Hepatocyte (in vitro differentiated cells): ENCODE data around the gene ACYP2. TPM values are rescaled to one million over a fixed set of nuclear protein-coding genes. Genes with fewer than 3 reads are reported as not detected.
A peak's percentile ranks its signal among the peaks of the same experiment; 100 is the strongest.
"Not testable (repeated sequence)": the region's sequence is repeated elsewhere in the genome, so short reads cannot be mapped to it uniquely, and the experiment has no call there.

Experiments
- DNase-seq: peaks from one replicate; pipeline ENCODE4 v3.0.0-alpha.2; 2016; ENCODE audit warnings: low spot score
- H2AFZ ChIP-seq: fragments of 200-600 bp; sonication (generic); 2 replicates; pipeline ENCODE4 v1.6.0; 2016; ENCODE audit warnings: antibody characterized with exemption, mild to moderate bottlenecking
- H3K27ac ChIP-seq: fragments of 200-600 bp; sonication (generic); 2 replicates; pipeline ENCODE4 v1.5.1; 2016; ENCODE audit warnings: mild to moderate bottlenecking
- H3K27me3 ChIP-seq: fragments of 200-600 bp; sonication (generic); 2 replicates; pipeline ENCODE4 v1.6.1; 2016
- H3K36me3 ChIP-seq: fragments of 200-600 bp; sonication (generic); replicated peaks from 2 replicates; pipeline ENCODE4 v1.5.1; 2016; ENCODE audit warnings: low read depth; ENCODE audit not compliant: insufficient read depth
- H3K4me1 ChIP-seq: fragments of 200-600 bp; sonication (generic); 2 replicates; pipeline ENCODE4 v1.5.1; 2016; ENCODE audit warnings: mild to moderate bottlenecking, moderate library complexity; ENCODE audit not compliant: insufficient read depth
- H3K4me2 ChIP-seq: fragments of 200-600 bp; sonication (generic); 2 replicates; pipeline ENCODE4 v1.6.0; 2016
- H3K4me3 ChIP-seq: fragments of 200-600 bp; sonication (generic); 2 replicates; pipeline ENCODE4 v1.5.1; 2016; ENCODE audit warnings: mild to moderate bottlenecking
- H3K79me2 ChIP-seq: fragments of 200-600 bp; sonication (generic); 2 replicates; pipeline ENCODE4 v1.6.0; 2017; ENCODE audit warnings: mild to moderate bottlenecking
- H3K9me2 ChIP-seq: fragments of 200-600 bp; sonication (generic); replicated peaks from 2 replicates; pipeline ENCODE4 v1.6.0; 2017; ENCODE audit warnings: mild to moderate bottlenecking; ENCODE audit not compliant: insufficient read depth
- H3K9me3 ChIP-seq: fragments of 200-600 bp; sonication (generic); 2 replicates; pipeline ENCODE4 v1.5.1; 2016; ENCODE audit warnings: low read depth, mild to moderate bottlenecking
- H4K20me1 ChIP-seq: fragments of 200-600 bp; sonication (generic); 2 replicates; pipeline ENCODE4 v1.6.0; 2016; ENCODE audit warnings: mild to moderate bottlenecking; ENCODE audit not compliant: insufficient read depth, poor library complexity, severe bottlenecking
- CTCF ChIP-seq: fragments of 200-600 bp; sonication (generic); IDR thresholded peaks from 2 replicates; pipeline ENCODE4 v1.5.1; 2016; ENCODE audit warnings: antibody characterized with exemption, mild to moderate bottlenecking; ENCODE audit not compliant: poor library complexity
- EZH2 ChIP-seq: fragments of 200-600 bp; sonication (generic); IDR thresholded peaks from 2 replicates; pipeline ENCODE4 v1.6.1; 2016; ENCODE audit warnings: antibody characterized with exemption, mild to moderate bottlenecking, borderline replicate concordance
- EZH2phosphoT487 ChIP-seq: fragments of 200-600 bp; sonication (generic); IDR thresholded peaks from one replicate; pipeline ENCODE4 v1.6.1; 2018; ENCODE audit warnings: antibody characterized with exemption, mild to moderate bottlenecking, low read depth, moderate library complexity; ENCODE audit not compliant: unreplicated experiment, severe bottlenecking
- WGBS: methylation state at CpG from one replicate; pipeline ENCODE4 v1.1.6; 2016; ENCODE audit warnings: low lambda C conversion rate; ENCODE audit errors: missing lambda C conversion rate; 5-methylcytosine and 5-hydroxymethylcytosine counted together
- polyA plus RNA-seq: library from polyadenylated mRNA; unstranded; fragments of >200 nt; fragmentation: Nextera tagmentation; extraction: Ambion mirVana; gene quantifications from 2 replicates; pipeline ENCODE4 v1.2.1, GENCODE V29; 2016
- total RNA-seq: library from RNA; depleted of rRNA; stranded (reverse); fragments of >200 nt; gene quantifications from 2 replicates; pipeline ENCODE4 v1.2.3, GENCODE V29; 2014

The ACYP2 gene
- total and polyA plus RNA-seq, 2 experiments from 2014 or later, result 22.5 to 30.9 TPM

GRCh38 chr2:54109848-54110247 lies 5.6 kb upstream of the ACYP2 start:
- TF ChIP-seq EZH2phosphoT487, result no peak
- TF ChIP-seq CTCF, result no peak
- no peak for DNase-seq
- H3K9me2 ChIP-seq, result no peaks in the 10 kb centered on the region
- H3K27ac ChIP-seq, result no peak overlapping the region
- 94% methylated on average over 3 of the region's 3 CpGs for WGBS
- peaks cover 2% of the 10 kb centered on the region for H3K79me2 ChIP-seq
- H3K4me1 ChIP-seq, result peaks cover 5% of the 10 kb centered on the region
- no peak overlapping the region for H3K4me3 ChIP-seq
- H2AFZ ChIP-seq, result no peak overlapping the region
- H3K4me2 ChIP-seq, result no peak overlapping the region
- H4K20me1 ChIP-seq, result no peaks in the 10 kb centered on the region
- no peaks in the 10 kb centered on the region for H3K9me3 ChIP-seq
- no peaks in the 10 kb centered on the region for H3K36me3 ChIP-seq
- no peaks in the 10 kb centered on the region for H3K27me3 ChIP-seq

- H3K27ac ChIP-seq, result peak overlapping the region; percentile 100
- H3K79me2 ChIP-seq, DNase-seq, H4K20me1 ChIP-seq, H3K36me3 ChIP-seq, H3K9me3 ChIP-seq, H3K4me1 ChIP-seq, H3K27me3 ChIP-seq, H3K9me2 ChIP-seq: not testable (repeated sequence)
- 79% methylated on average over 6 of the region's 6 CpGs for WGBS
- H3K4me2 ChIP-seq, result peak overlapping the region; percentile 69
- H3K4me3 ChIP-seq, result peak overlapping the region; percentile 50
- peak overlapping the region; percentile 85 for H2AFZ ChIP-seq
Measured at GRCh38 chr2:54114479-54114878, 936 bp upstream of the ACYP2 start.

GRCh38 chr2:54114936-54115283 lies 505 bp upstream of the ACYP2 start:
- H3K4me1 ChIP-seq, result peaks cover 6% of the 10 kb centered on the region
- no peak for TF ChIP-seq CTCF
- no peak for TF ChIP-seq EZH2phosphoT487
- no peak for TF ChIP-seq EZH2
- H3K27ac ChIP-seq, result peak overlapping the region; percentile 100
- no peaks in the 10 kb centered on the region for H3K9me2 ChIP-seq
- H3K36me3 ChIP-seq, result no peaks in the 10 kb centered on the region
- no peak for DNase-seq
- no peaks in the 10 kb centered on the region for H3K27me3 ChIP-seq
- H3K4me3 ChIP-seq, result peak overlapping the region; percentile 50
- no peaks in the 10 kb centered on the region for H4K20me1 ChIP-seq
- H3K9me3 ChIP-seq, result no peaks in the 10 kb centered on the region
- H3K79me2 ChIP-seq, result peaks cover 2% of the 10 kb centered on the region
- H3K4me2 ChIP-seq, result peak overlapping the region; percentile 69
- peak overlapping the region; percentile 85 for H2AFZ ChIP-seq
- 46% methylated on average over 3 of the region's 3 CpGs for WGBS

- DNase-seq, result peak; percentile 28
- not testable (repeated sequence) for H3K36me3 ChIP-seq, H3K4me3 ChIP-seq, H3K79me2 ChIP-seq, H3K27me3 ChIP-seq, H4K20me1 ChIP-seq, H3K9me2 ChIP-seq, H3K4me1 ChIP-seq, H3K9me3 ChIP-seq
- Histone ChIP-seq H3K27ac (peak overlapping the region; percentile 100), H2AFZ (peak overlapping the region; percentile 59), H3K4me2 (peak overlapping the region; percentile 69)
- WGBS, result 96% methylated on average over 10 of the region's 10 CpGs
Measured at GRCh38 chr2:54116598-54116997, 1.2 kb downstream of the ACYP2 start.

GRCh38 chr2:54120950-54121349 lies 5.5 kb downstream of the ACYP2 start:
- Histone ChIP-seq H2AFZ (no peak overlapping the region), H3K27ac (peak overlapping the region; percentile 39), H3K36me3 (no peaks in the 10 kb centered on the region), H3K9me3 (no peaks in the 10 kb centered on the region), H4K20me1 (no peaks in the 10 kb centered on the region), H3K4me1 (peaks cover 14% of the 10 kb centered on the region), H3K4me3 (no peak overlapping the region), H3K27me3 (no peaks in the 10 kb centered on the region), H3K4me2 (no peak overlapping the region), H3K9me2 (no peaks in the 10 kb centered on the region), H3K79me2 (no peaks in the 10 kb centered on the region)
- DNase-seq, result no peak
- 98% methylated on average over 8 of the region's 8 CpGs for WGBS
- TF ChIP-seq EZH2 (no peak), EZH2phosphoT487 (no peak), CTCF (no peak)
